Measurements from ENCODE around the gene LCA5L.

The LCA5L gene

DNA sequence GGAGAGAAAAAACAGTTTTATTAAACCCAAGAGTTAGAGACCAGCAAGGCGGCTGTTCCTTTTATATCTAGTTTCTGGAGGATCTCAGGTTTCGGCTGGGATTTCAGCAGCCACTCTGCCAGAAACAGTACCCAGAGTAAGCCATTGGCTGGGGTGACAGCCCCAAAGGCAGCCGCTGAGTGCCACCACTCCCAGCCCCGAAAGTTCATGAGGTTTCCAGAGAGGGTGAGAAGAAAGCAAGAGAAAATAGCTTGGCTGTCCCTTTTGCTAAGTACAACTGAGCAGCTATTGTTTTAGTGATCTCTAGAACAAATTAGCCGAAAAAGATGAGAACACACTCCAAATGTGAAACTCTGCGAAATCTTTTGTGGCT lies 7.4 kb upstream of the LCA5L start:
- Histone ChIP-seq H3K4me3 (ENCODE audit: severe bottlenecking) (no peak overlapping the region), H3K27me3 (ENCODE audit: insufficient read depth, poor library complexity, severe bottlenecking) (no peaks in the 10 kb centered on the region), H3K9me3 (ENCODE audit: severe bottlenecking) (no peaks in the 10 kb centered on the region), H3K4me1 (ENCODE audit: insufficient read depth, poor library complexity, severe bottlenecking) (no peaks in the 10 kb centered on the region), H3K36me3 (ENCODE audit: low read depth) (no peaks in the 10 kb centered on the region), H3K27ac (ENCODE audit: poor library complexity, severe bottlenecking) (no peak overlapping the region)
- no peak for ATAC-seq (ENCODE audit: low read depth)
- TF ChIP-seq CTCF (IDR thresholded peaks at IDR 0.05; ENCODE audit: poor library complexity, severe bottlenecking), result no peak
- DNase-seq (ENCODE audit: low spot score), result no peak

GRCh38 chr21:39452207-39452969 lies 6.8 kb upstream of the LCA5L start:
- Histone ChIP-seq H3K9me3 (ENCODE audit: severe bottlenecking) (no peaks in the 10 kb centered on the region), H3K36me3 (ENCODE audit: low read depth) (no peaks in the 10 kb centered on the region), H3K27ac (ENCODE audit: poor library complexity, severe bottlenecking) (no peak overlapping the region), H3K4me1 (ENCODE audit: insufficient read depth, poor library complexity, severe bottlenecking) (no peaks in the 10 kb centered on the region), H3K27me3 (ENCODE audit: insufficient read depth, poor library complexity, severe bottlenecking) (no peaks in the 10 kb centered on the region), H3K4me3 (ENCODE audit: severe bottlenecking) (no peak overlapping the region)
- ATAC-seq (ENCODE audit: low read depth) (no peak), DNase-seq (ENCODE audit: low spot score) (no peak)
- no peak for TF ChIP-seq CTCF (IDR thresholded peaks at IDR 0.05; ENCODE audit: poor library complexity, severe bottlenecking)

DNA sequence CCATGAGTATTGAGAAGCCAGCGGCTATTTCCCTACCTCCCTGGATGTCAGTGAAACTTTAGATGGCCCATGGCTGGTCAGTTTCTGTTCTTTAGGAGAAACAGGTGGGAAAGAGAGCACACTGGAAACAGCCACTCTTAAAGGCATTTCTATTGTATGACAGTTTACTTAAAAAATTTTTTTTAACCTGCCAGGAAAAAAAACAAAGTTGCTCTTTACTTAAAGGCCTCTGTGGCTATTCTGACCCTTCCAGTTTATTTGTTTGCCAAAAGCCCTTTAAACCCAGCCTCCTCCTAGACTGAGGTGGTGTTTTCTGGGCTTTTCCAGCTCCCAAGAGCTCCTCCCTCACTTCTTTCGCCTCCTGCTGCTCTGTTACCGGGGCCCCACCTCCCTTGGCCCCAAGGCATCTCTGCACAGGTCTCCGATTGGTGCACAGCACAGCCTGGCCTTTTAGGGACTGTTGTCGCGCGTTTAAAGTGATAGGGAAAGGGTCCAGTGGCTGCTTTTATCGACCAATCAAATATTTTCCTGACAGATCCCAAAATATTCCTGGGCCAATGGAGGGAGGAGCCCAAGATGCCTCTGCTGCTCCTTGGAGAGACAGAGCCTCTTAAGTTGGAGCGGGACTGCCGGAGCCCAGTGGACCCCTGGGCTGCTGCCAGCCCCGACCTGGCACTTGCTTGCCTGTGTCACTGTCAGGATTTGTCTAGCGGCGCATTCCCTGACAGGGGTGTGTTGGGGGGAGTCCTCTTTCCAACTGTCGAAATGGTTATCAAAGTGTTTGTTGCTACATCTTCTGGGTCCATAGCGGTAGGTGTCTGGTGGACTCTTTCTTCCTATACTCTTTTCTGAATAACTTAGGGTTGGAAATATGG lies 6.0 kb upstream of the LCA5L start, which contains the start of gene SH3BGR:
Gene SH3BGR (plus strand): TSS at position 639 of the 875 bp plus-strand sequence. CDS start 127 bp downstream, at position 766.
- H3K27ac ChIP-seq (ENCODE audit: poor library complexity, severe bottlenecking), result no peak within 1 kb of the TSS

GRCh38 chr21:39447264-39447663 lies 1.7 kb upstream of the LCA5L start:
- no peak overlapping the region for H3K27ac ChIP-seq (ENCODE audit: poor library complexity, severe bottlenecking)
- ATAC-seq (ENCODE audit: low read depth), result no peak
- no peak overlapping the region for H3K4me3 ChIP-seq (ENCODE audit: severe bottlenecking)
- H3K27me3 ChIP-seq (ENCODE audit: insufficient read depth, poor library complexity, severe bottlenecking), result no peaks in the 10 kb centered on the region
- H3K9me3 ChIP-seq (ENCODE audit: severe bottlenecking), result no peaks in the 10 kb centered on the region
- no peaks in the 10 kb centered on the region for H3K36me3 ChIP-seq (ENCODE audit: low read depth)
- TF ChIP-seq CTCF (IDR thresholded peaks at IDR 0.05; ENCODE audit: poor library complexity, severe bottlenecking), result no peak
- no peak for DNase-seq (ENCODE audit: low spot score)
- no peaks in the 10 kb centered on the region for H3K4me1 ChIP-seq (ENCODE audit: insufficient read depth, poor library complexity, severe bottlenecking)

More for the DNA sequence above, 6.0 kb upstream of the LCA5L start, which contains the start of gene SH3BGR:
- no peak for TF ChIP-seq CTCF (IDR thresholded peaks at IDR 0.05; ENCODE audit: poor library complexity, severe bottlenecking)
- Histone ChIP-seq H3K36me3 (ENCODE audit: low read depth) (no peaks in the 10 kb centered on the region), H3K4me3 (ENCODE audit: severe bottlenecking) (no peak within 1 kb of the TSS), H3K27me3 (ENCODE audit: insufficient read depth, poor library complexity, severe bottlenecking) (no peaks in the 10 kb centered on the region), H3K4me1 (ENCODE audit: insufficient read depth, poor library complexity, severe bottlenecking) (no peaks in the 10 kb centered on the region), H3K9me3 (ENCODE audit: severe bottlenecking) (no peaks in the 10 kb centered on the region)
- DNase-seq (ENCODE audit: low spot score) (no peak), ATAC-seq (ENCODE audit: low read depth) (peak; percentile 26; the same call in 1 of the 3 replicates)

Data from RWPE2 (cell line).